ENCODE results near the gene DNAAF8.

Gene DNAAF8

GRCh38 chr16:4753227-4753626 lies 18.9 kb downstream of the DNAAF8 start:
- Mint-ChIP-seq H3K9me3 (no peaks in the 10 kb centered on the region), H3K4me3 (no peak overlapping the region), H3K27ac (no peak overlapping the region), H3K36me3 (peaks cover 7% of the 10 kb centered on the region), H3K27me3 (no peaks in the 10 kb centered on the region), H3K4me1 (peaks cover 3% of the 10 kb centered on the region)

GRCh38 chr16:4754865-4755264 lies 20.5 kb downstream of the DNAAF8 start:
- no peak overlapping the region for H3K27ac Mint-ChIP-seq
- H3K27me3 Mint-ChIP-seq, result no peaks in the 10 kb centered on the region
- no peak overlapping the region for H3K4me3 Mint-ChIP-seq
- H3K9me3 Mint-ChIP-seq, result no peaks in the 10 kb centered on the region
- H3K36me3 Mint-ChIP-seq, result peaks cover 8% of the 10 kb centered on the region
- peaks cover 5% of the 10 kb centered on the region for H3K4me1 Mint-ChIP-seq

GRCh38 chr16:4755687-4756086 lies 21.4 kb downstream of the DNAAF8 start:
- Mint-ChIP-seq H3K36me3 (peaks cover 9% of the 10 kb centered on the region), H3K27ac (no peak overlapping the region), H3K27me3 (no peaks in the 10 kb centered on the region), H3K9me3 (no peaks in the 10 kb centered on the region), H3K4me1 (peaks cover 7% of the 10 kb centered on the region), H3K4me3 (no peak overlapping the region)

- Mint-ChIP-seq H3K27me3 (no peaks in the 10 kb centered on the region), H3K36me3 (peaks cover 9% of the 10 kb centered on the region), H3K9me3 (no peaks in the 10 kb centered on the region), H3K4me3 (no peak overlapping the region), H3K4me1 (peaks cover 19% of the 10 kb centered on the region), H3K27ac (no peak overlapping the region)
Measured at GRCh38 chr16:4760221-4760910, 26.0 kb downstream of the DNAAF8 start.

- H3K4me3 Mint-ChIP-seq, result no peak overlapping the region
- no peaks in the 10 kb centered on the region for H3K9me3 Mint-ChIP-seq
- H3K27me3 Mint-ChIP-seq, result no peaks in the 10 kb centered on the region
- peaks cover 2% of the 10 kb centered on the region for H3K36me3 Mint-ChIP-seq
- peaks cover 26% of the 10 kb centered on the region for H3K4me1 Mint-ChIP-seq
- no peak overlapping the region for H3K27ac Mint-ChIP-seq
Measured at GRCh38 chr16:4762205-4762604, 27.9 kb downstream of the DNAAF8 start.

GRCh38 chr16:4763791-4764190 lies 29.5 kb downstream of the DNAAF8 start:
- H3K27ac Mint-ChIP-seq, result no peak overlapping the region
- no peak overlapping the region for H3K4me3 Mint-ChIP-seq
- H3K36me3 Mint-ChIP-seq, result peaks cover 2% of the 10 kb centered on the region
- H3K27me3 Mint-ChIP-seq, result no peaks in the 10 kb centered on the region
- peaks cover 38% of the 10 kb centered on the region for H3K4me1 Mint-ChIP-seq
- H3K9me3 Mint-ChIP-seq, result no peaks in the 10 kb centered on the region

- Mint-ChIP-seq H3K27me3 (no peaks in the 10 kb centered on the region), H3K4me1 (peaks cover 41% of the 10 kb centered on the region), H3K36me3 (no peaks in the 10 kb centered on the region)
Measured at GRCh38 chr16:4765511-4766474, 31.5 kb downstream of the DNAAF8 start.

GRCh38 chr16:4766875-4767628 lies 32.7 kb downstream of the DNAAF8 start, which contains the start of gene ZNF500:
Gene ZNF500, minus strand, starts transcription at chr16:4767162. Its CDS starts 1,184 bp downstream, at chr16:4765978.
- Mint-ChIP-seq H3K9me3 (no peaks in the 10 kb centered on the region), H3K27ac (peak within 1 kb of the TSS; percentile 88), H3K4me1 (peaks cover 41% of the 10 kb centered on the region), H3K27me3 (no peaks in the 10 kb centered on the region), H3K4me3 (peak within 1 kb of the TSS; percentile 92), H3K36me3 (no peaks in the 10 kb centered on the region)

More at GRCh38 chr16:4765511-4766474, 31.5 kb downstream of the DNAAF8 start:
- peak overlapping the region; percentile 88 for H3K4me3 Mint-ChIP-seq
- H3K27ac Mint-ChIP-seq, result peak overlapping the region; percentile 69
- no peaks in the 10 kb centered on the region for H3K9me3 Mint-ChIP-seq

- H3K4me1 Mint-ChIP-seq, result peaks cover 38% of the 10 kb centered on the region
- H3K36me3 Mint-ChIP-seq, result no peaks in the 10 kb centered on the region
- peak overlapping the region; percentile 92 for H3K4me3 Mint-ChIP-seq
- H3K27ac Mint-ChIP-seq, result peak overlapping the region; percentile 87
- no peaks in the 10 kb centered on the region for H3K9me3 Mint-ChIP-seq
- no peaks in the 10 kb centered on the region for H3K27me3 Mint-ChIP-seq
Measured at GRCh38 chr16:4767872-4768548, 33.7 kb downstream of the DNAAF8 start.

- H3K27me3 Mint-ChIP-seq, result no peaks in the 10 kb centered on the region
Measured at GRCh38 chr16:4768549-4769305, 34.4 kb downstream of the DNAAF8 start.

GRCh38 chr16:4769306-4769638 lies 34.9 kb downstream of the DNAAF8 start:
- H3K36me3 Mint-ChIP-seq, result no peaks in the 10 kb centered on the region
- H3K27me3 Mint-ChIP-seq, result no peaks in the 10 kb centered on the region
- H3K4me3 Mint-ChIP-seq, result peak overlapping the region; percentile 92
- peak overlapping the region; percentile 19 for H3K27ac Mint-ChIP-seq
- no peaks in the 10 kb centered on the region for H3K9me3 Mint-ChIP-seq
- peaks cover 33% of the 10 kb centered on the region for H3K4me1 Mint-ChIP-seq

More at GRCh38 chr16:4768549-4769305, 34.4 kb downstream of the DNAAF8 start:
- no peaks in the 10 kb centered on the region for H3K36me3 Mint-ChIP-seq
- no peaks in the 10 kb centered on the region for H3K9me3 Mint-ChIP-seq
- peak overlapping the region; percentile 87 for H3K27ac Mint-ChIP-seq
- H3K4me1 Mint-ChIP-seq, result peaks cover 36% of the 10 kb centered on the region
- H3K4me3 Mint-ChIP-seq, result peak overlapping the region; percentile 92

- H3K36me3 Mint-ChIP-seq, result no peaks in the 10 kb centered on the region
- H3K4me1 Mint-ChIP-seq, result peaks cover 21% of the 10 kb centered on the region
- H3K27ac Mint-ChIP-seq, result no peak overlapping the region
- no peaks in the 10 kb centered on the region for H3K9me3 Mint-ChIP-seq
- no peak overlapping the region for H3K4me3 Mint-ChIP-seq
- H3K27me3 Mint-ChIP-seq, result no peaks in the 10 kb centered on the region
Measured at GRCh38 chr16:4771646-4772045, 37.3 kb downstream of the DNAAF8 start.

GRCh38 chr16:4772351-4772750 lies 38.0 kb downstream of the DNAAF8 start:
- Mint-ChIP-seq H3K9me3 (no peaks in the 10 kb centered on the region), H3K27ac (no peak overlapping the region), H3K4me1 (peaks cover 17% of the 10 kb centered on the region), H3K27me3 (no peaks in the 10 kb centered on the region), H3K4me3 (no peak overlapping the region), H3K36me3 (no peaks in the 10 kb centered on the region)

GRCh38 chr16:4775005-4775404 lies 40.7 kb downstream of the DNAAF8 start:
- H3K4me1 Mint-ChIP-seq, result no peaks in the 10 kb centered on the region
- H3K4me3 Mint-ChIP-seq, result no peak overlapping the region
- H3K27ac Mint-ChIP-seq, result no peak overlapping the region
- no peaks in the 10 kb centered on the region for H3K36me3 Mint-ChIP-seq
- H3K27me3 Mint-ChIP-seq, result no peaks in the 10 kb centered on the region
- H3K9me3 Mint-ChIP-seq, result no peaks in the 10 kb centered on the region

All from activated naive CD4-positive, alpha-beta T cell treated with anti-CD3 and anti-CD28 coated beads, Interleukin-2, amount 50 U/mL, for 24 hours (primary cell).